ENCODE results near the gene YIPF2. TPM values are rescaled to one million over a fixed set of nuclear protein-coding genes. Genes with fewer than 3 reads are reported as not detected.

The YIPF2 gene
- total and polyA plus RNA-seq, 10 of the 15 experiments (the other 5 are each of a cell fraction or from before 2014, with no cell fraction given) = 0.92 to 38.9 (median 17.6) TPM

GRCh38 chr19:10884274-10884673 lies 44.2 kb downstream of the YIPF2 start (continued):
- TF ChIP-seq STAT1 (conservative IDR thresholded peaks at IDR 0.05) (no peak), CEBPB (IDR thresholded peaks at IDR 0.05; ENCODE audit: borderline replicate concordance in 1 of 2, low read depth in 2 of 2, low read length in 2 of 2) (no peak), IRF4 (IDR thresholded peaks at IDR 0.05; ENCODE audit: low read depth, low read length) (no peak), NFYA (IDR thresholded peaks at IDR 0.05; ENCODE audit: borderline replicate concordance, low read depth, low read length) (no peak)

GRCh38 chr19:10882108-10882457 lies 46.4 kb downstream of the YIPF2 start:
- ChIA-PET POLR2A (no interaction called here), CTCF (interaction anchor here (1.4 kb wide), 1 partner anchor 54 kb away, joined by 4 read pairs; no protein-coding TSS in a partner anchor), RAD21 (ENCODE audit: unreplicated experiment) (no interaction called here), SMC1A (ENCODE audit: uncharacterized antibody, unreplicated experiment) (no interaction called here)
- Histone ChIP-seq H3K27ac (ENCODE audit: control insufficient read depth, insufficient read depth) (no peak overlapping the region), H4K20me1 (ENCODE audit: control insufficient read depth, insufficient read depth) (no peaks in the 10 kb centered on the region; the same call in 1 of the 2 replicates), H3K36me3 (ENCODE audit: control insufficient read depth in 2 of 2, insufficient read depth in 2 of 2, low read length in 1 of 2) (peaks cover 9 to 19% of the 10 kb centered on the region in 2 experiments), H3K9me3 (replicated peaks; ENCODE audit: control insufficient read depth, insufficient read depth, low read length) (no peaks in the 10 kb centered on the region), H3K4me2 (ENCODE audit: control insufficient read depth, insufficient read depth) (no peak overlapping the region), H3K4me1 (ENCODE audit: control insufficient read depth, insufficient read depth, low read length) (peaks cover 31% of the 10 kb centered on the region), H3K79me2 (ENCODE audit: control insufficient read depth, insufficient read depth, low read length) (peaks cover 77% of the 10 kb centered on the region), H3K27me3 (replicated peaks in 1 of 2; ENCODE audit: control insufficient read depth in 2 of 2, insufficient read depth in 2 of 2, low read length in 1 of 2) (no peaks in the 10 kb centered on the region), H3K9ac (ENCODE audit: control insufficient read depth, insufficient read depth, low read length) (no peak overlapping the region), H2AFZ (ENCODE audit: control insufficient read depth, low read depth, low read length) (no peak overlapping the region), H3K4me3 (no peak overlapping the region)
- in situ Hi-C loops (cut with MboI) (no loop called here), intact Hi-C loops (cut with micrococcal nuclease; ENCODE audit: unreplicated experiment) (no loop called here)
- DNase-seq (ENCODE audit: low read depth, low spot score) (no peak), FAIRE-seq (no peak), ATAC-seq (no peak)
- no TSS peak for BruUV-seq (replicated peaks)
- 79% methylated on average over 9 of the region's 9 CpGs for WGBS (ENCODE audit: insufficient coverage, insufficient replicate concordance, low lambda C conversion rate, missing lambda C conversion rate)
- TF ChIP-seq CHD2 (IDR thresholded peaks at IDR 0.05; ENCODE audit: borderline replicate concordance, low read depth, low read length) (no peak), POLR2AphosphoS5 (IDR thresholded peaks at IDR 0.05; ENCODE audit: low read length) (no peak), POLR2A (IDR thresholded peaks at IDR 0.05; ENCODE audit: low read depth, low read length) (no peak), USF1 (IDR thresholded peaks at IDR 0.05; ENCODE audit: borderline replicate concordance, extremely low read length, insufficient read depth, low read depth, low read length) (no peak), CTCF (IDR thresholded peaks at IDR 0.05 in 2 of 3, conservative IDR thresholded peaks at IDR 0.05 in 1 of 3; ENCODE audit: control insufficient read depth in 2 of 3, extremely low read depth in 1 of 3, insufficient read depth in 1 of 3, low read depth in 3 of 3, low read length in 3 of 3) (no peak), SREBF1 (IDR thresholded peaks at IDR 0.05; ENCODE audit: low read length) (no peak), E4F1 (IDR thresholded peaks at IDR 0.05; ENCODE audit: borderline replicate concordance, partially characterized antibody) (no peak), MXI1 (IDR thresholded peaks at IDR 0.05; ENCODE audit: low read depth, low read length) (no peak)
- TF ChIP-seq, protein P1, sequence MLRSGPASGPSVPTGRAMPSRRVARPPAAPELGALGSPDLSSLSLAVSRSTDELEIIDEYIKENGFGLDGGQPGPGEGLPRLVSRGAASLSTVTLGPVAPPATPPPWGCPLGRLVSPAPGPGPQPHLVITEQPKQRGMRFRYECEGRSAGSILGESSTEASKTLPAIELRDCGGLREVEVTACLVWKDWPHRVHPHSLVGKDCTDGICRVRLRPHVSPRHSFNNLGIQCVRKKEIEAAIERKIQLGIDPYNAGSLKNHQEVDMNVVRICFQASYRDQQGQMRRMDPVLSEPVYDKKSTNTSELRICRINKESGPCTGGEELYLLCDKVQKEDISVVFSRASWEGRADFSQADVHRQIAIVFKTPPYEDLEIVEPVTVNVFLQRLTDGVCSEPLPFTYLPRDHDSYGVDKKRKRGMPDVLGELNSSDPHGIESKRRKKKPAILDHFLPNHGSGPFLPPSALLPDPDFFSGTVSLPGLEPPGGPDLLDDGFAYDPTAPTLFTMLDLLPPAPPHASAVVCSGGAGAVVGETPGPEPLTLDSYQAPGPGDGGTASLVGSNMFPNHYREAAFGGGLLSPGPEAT (IDR thresholded peaks at IDR 0.05; ENCODE audit: low read depth) = no peak
